Transverse colon (tissue), 4 donors: Measurements from ENCODE around the gene EIF1AX.

Experiments used
- CTCF ChIP-seq, 5 experiments: fragments of 200-600 bp in 3 of 5; fragments of 450-650 bp in 2 of 5; sonication (generic) in 3 of 5; IDR thresholded peaks; 1 replicate in 2 of 5; 2 replicates in 3 of 5; pipeline ENCODE4 v1.5.1; 2016 to 2017; ENCODE audit warnings: antibody characterized with exemption in 5 of 5, inconsistent platforms in 3 of 5, mild to moderate bottlenecking in 2 of 5, moderate library complexity in 1 of 5
- EP300 ChIP-seq: sonication (generic); formaldehyde crosslinking; IDR thresholded peaks from one replicate; pipeline ENCODE4 v1.6.1; 2017; ENCODE audit warnings: antibody characterized with exemption, low read depth
- POLR2A ChIP-seq: fragments of 450-650 bp; IDR thresholded peaks from one replicate; pipeline ENCODE4 v1.6.1; 2016; ENCODE audit warnings: antibody characterized with exemption, mild to moderate bottlenecking, moderate library complexity
- POLR2AphosphoS5 ChIP-seq, 3 donors: sonication (generic); formaldehyde crosslinking; IDR thresholded peaks; one replicate each; pipeline ENCODE4 v1.6.1; 2016; ENCODE audit warnings: antibody characterized with exemption in 3 of 3

GRCh38 chrX:20129547-20129946 lies 12.1 kb downstream of the EIF1AX start:
- no peak for TF ChIP-seq CTCF (IDR thresholded peaks at IDR 0.05)
- TF ChIP-seq EP300 = no peak
- no peak for TF ChIP-seq POLR2A
- TF ChIP-seq POLR2AphosphoS5 (IDR thresholded peaks at IDR 0.05) = no peak
